T-helper 17 cell (primary cell): ENCODE data around the gene CNMD. TPM values are rescaled to one million over a fixed set of nuclear protein-coding genes. Genes with fewer than 3 reads are reported as not detected.

Source experiments
- ATAC-seq: fragments of 150-1000 bp; cut with Tn5 transposase; 2 replicates; pipeline ENCODE4 v1.10.0; 2021; ENCODE audit warnings: mild to moderate bottlenecking, moderate library complexity
- DNase-seq, 3 donors: peaks; one replicate each; pipeline versions ENCODE4 v3.0.0 to v3.0.0-alpha.2; 2020 to 2021
- H3K9me3 ChIP-seq: one replicate; pipeline ENCODE4 v1.7.0; 2013; ENCODE audit warnings: low read length, mild to moderate bottlenecking; ENCODE audit not compliant: control insufficient read depth, poor library complexity, severe bottlenecking
- H3K27ac Mint-ChIP-seq: one replicate; pipeline ENCODE4 v1.8.0; 2022; ENCODE audit warnings: mild to moderate bottlenecking, moderate library complexity, mixed read lengths
- H3K27me3 Mint-ChIP-seq: one replicate; pipeline ENCODE4 v1.8.0; 2022; ENCODE audit warnings: mixed read lengths
- H3K36me3 Mint-ChIP-seq: one replicate; pipeline ENCODE4 v1.8.0; 2022; ENCODE audit warnings: low read depth, mixed read lengths
- H3K4me1 Mint-ChIP-seq: one replicate; pipeline ENCODE4 v1.8.0; 2022; ENCODE audit warnings: mild to moderate bottlenecking, mixed read lengths
- H3K4me3 Mint-ChIP-seq: one replicate; pipeline ENCODE4 v1.8.0; 2022; ENCODE audit warnings: mild to moderate bottlenecking, moderate library complexity, mixed read lengths
- total RNA-seq, 4 donors: library from RNA in 2 of 4; stranded (reverse) in 2 of 4; gene quantifications; one replicate each; pipeline ENCODE4 v1.2.3 and lab custom pipeline; 2022 to 2026

The CNMD gene
- total RNA-seq, 2 donors from 2014 or later = not detected

DNA sequence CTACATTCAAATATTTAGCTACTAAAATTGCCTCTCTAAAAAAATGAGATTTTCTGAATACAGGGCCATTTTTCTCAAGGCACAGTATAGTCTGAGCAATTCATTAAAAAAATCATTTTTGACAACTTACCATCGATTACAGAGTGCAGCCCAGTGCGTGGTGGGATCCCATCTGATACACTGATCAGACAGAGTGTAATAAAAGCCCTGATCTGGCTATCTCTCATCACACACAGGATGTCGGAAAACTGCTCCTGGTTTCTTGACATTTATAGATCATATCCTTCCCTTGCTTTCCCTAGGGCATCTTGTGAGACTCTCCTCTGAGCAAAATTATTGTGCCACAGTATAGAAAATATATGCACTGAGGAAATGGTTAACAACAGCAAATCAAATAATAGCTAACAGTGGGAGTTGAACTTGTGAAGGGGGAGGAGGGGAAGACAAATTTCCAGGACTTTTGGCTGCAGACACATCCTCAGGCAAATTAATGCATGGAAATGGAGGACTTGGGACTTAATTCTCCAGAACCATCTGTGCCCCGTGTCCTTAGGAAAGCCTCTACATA lies 28.4 kb upstream of the CNMD start:
- Mint-ChIP-seq H3K27ac (no peak overlapping the region), H3K36me3 (no peaks in the 10 kb centered on the region), H3K27me3 (peaks cover 36% of the 10 kb centered on the region), H3K4me1 (no peaks in the 10 kb centered on the region), H3K4me3 (no peak overlapping the region)
- no peaks in the 10 kb centered on the region for H3K9me3 ChIP-seq
- no peak for ATAC-seq
- DNase-seq = no peak

GRCh38 chr13:52765611-52766390 lies 26.2 kb upstream of the CNMD start:
- Mint-ChIP-seq H3K27ac (no peak overlapping the region), H3K36me3 (no peaks in the 10 kb centered on the region), H3K4me1 (no peaks in the 10 kb centered on the region), H3K27me3 (peaks cover 32% of the 10 kb centered on the region), H3K4me3 (no peak overlapping the region)
- no peaks in the 10 kb centered on the region for H3K9me3 ChIP-seq
- no peak for ATAC-seq
- DNase-seq = no peak

DNA sequence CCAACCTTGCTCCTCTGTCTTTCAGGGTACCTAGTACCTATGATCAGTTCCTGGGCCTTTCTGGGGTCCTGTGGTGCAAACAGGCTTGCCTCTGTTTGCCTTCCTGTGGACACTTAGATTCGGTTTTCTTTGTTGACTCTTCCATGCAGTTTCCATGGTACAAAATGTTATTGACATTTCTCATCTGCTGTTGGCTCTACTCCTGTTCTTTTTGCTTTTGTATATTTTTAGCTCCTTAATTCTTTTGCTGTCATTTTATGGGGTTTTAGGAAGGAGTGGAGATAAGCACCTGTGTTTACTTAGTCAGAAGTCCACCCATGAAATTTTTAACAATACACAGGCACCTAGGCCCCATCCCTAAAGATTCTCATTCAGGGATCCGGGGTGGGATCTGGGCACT lies 20.5 kb upstream of the CNMD start:
- ATAC-seq = no peak
- no peak overlapping the region for H3K27ac Mint-ChIP-seq
- no peaks in the 10 kb centered on the region for H3K4me1 Mint-ChIP-seq
- H3K27me3 Mint-ChIP-seq = peaks cover 31% of the 10 kb centered on the region
- no peaks in the 10 kb centered on the region for H3K36me3 Mint-ChIP-seq
- no peaks in the 10 kb centered on the region for H3K9me3 ChIP-seq
- no peak for DNase-seq
- no peak overlapping the region for H3K4me3 Mint-ChIP-seq

GRCh38 chr13:52758114-52758513 lies 18.5 kb upstream of the CNMD start:
- Mint-ChIP-seq H3K27me3 (peaks cover 34% of the 10 kb centered on the region), H3K36me3 (no peaks in the 10 kb centered on the region), H3K4me1 (no peaks in the 10 kb centered on the region), H3K27ac (no peak overlapping the region), H3K4me3 (no peak overlapping the region)
- no peaks in the 10 kb centered on the region for H3K9me3 ChIP-seq
- ATAC-seq (no peak), DNase-seq (no peak)

DNA sequence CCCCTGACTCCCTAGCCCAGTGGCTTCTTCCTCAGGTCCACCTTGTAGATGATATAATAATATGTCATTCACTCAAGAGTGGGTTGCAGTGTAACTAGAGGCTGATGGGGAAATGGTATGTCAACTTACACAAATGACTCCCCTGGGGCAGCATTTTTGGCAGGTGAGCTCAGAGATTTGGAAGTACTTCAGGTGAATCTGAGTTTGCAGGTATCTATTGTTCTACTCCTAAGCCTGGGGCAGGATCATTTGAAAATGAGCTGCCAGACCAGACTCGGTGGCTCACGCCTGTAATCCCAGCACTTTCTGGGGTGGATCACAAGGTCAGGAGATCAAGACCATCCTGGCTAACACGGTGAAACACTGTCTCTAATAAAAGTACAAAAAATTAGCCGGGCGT lies 11.6 kb upstream of the CNMD start:
- no peaks in the 10 kb centered on the region for H3K9me3 ChIP-seq
- no peak overlapping the region for H3K4me3 Mint-ChIP-seq
- H3K27me3 Mint-ChIP-seq = peaks cover 48% of the 10 kb centered on the region
- DNase-seq (no peak), ATAC-seq (no peak)
- peaks cover 2% of the 10 kb centered on the region for H3K36me3 Mint-ChIP-seq
- H3K27ac Mint-ChIP-seq = no peak overlapping the region
- H3K4me1 Mint-ChIP-seq = no peaks in the 10 kb centered on the region

DNA sequence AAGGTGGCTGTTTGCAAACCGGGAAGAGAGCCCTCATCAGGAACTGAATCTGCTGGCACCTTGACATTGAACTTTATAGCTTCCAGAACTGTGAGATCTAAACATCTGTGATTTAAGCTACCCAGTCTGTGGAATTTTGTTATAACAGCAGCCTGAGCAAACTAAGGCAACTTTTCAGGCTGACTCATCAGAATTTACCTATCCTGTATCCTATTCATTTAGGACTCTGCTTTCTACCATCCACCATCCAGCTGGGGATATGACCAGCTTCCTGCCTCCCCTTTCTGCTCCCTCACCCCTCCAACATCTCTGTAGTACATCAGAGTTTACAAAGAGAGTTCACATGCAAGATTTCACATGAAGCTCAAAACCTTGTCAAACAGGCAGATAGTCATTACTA lies 11.1 kb upstream of the CNMD start:
- Mint-ChIP-seq H3K4me1 (no peaks in the 10 kb centered on the region), H3K27ac (no peak overlapping the region)

GRCh38 chr13:52749419-52749818 lies 9.8 kb upstream of the CNMD start:
- ATAC-seq = no peak
- Mint-ChIP-seq H3K27me3 (peaks cover 64% of the 10 kb centered on the region), H3K4me3 (no peak overlapping the region), H3K36me3 (peaks cover 6% of the 10 kb centered on the region), H3K4me1 (no peaks in the 10 kb centered on the region), H3K27ac (no peak overlapping the region)
- no peaks in the 10 kb centered on the region for H3K9me3 ChIP-seq
- no peak for DNase-seq

More for the DNA sequence above, 11.1 kb upstream of the CNMD start:
- no peak for DNase-seq
- peaks cover 52% of the 10 kb centered on the region for H3K27me3 Mint-ChIP-seq
- H3K36me3 Mint-ChIP-seq = peaks cover 2% of the 10 kb centered on the region
- H3K9me3 ChIP-seq = no peaks in the 10 kb centered on the region
- no peak overlapping the region for H3K4me3 Mint-ChIP-seq
- ATAC-seq = no peak

DNA sequence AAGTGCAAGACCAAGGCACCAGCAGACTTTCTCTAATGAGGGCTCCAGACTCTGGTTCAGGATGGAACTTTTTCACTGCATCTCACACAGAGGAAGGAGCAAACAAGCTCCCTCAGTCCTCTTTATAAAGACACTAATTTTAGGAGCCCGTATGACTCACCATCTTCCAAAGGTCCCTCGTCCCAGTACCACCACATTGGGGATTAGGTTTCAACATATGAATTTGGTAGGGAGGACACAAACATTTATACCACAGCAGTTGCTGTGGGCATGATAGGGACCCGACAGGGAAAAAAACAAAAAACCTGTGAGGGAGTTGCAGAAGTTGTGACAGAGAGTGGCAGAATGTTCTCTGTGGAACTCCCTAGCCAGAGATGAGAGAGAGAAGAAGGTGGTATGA lies 6.5 kb upstream of the CNMD start:
- peaks cover 63% of the 10 kb centered on the region for H3K27me3 Mint-ChIP-seq
- no peaks in the 10 kb centered on the region for H3K4me1 Mint-ChIP-seq

GRCh38 chr13:52744842-52745375 lies 5.3 kb upstream of the CNMD start:
- no peak overlapping the region for H3K27ac Mint-ChIP-seq
- no peaks in the 10 kb centered on the region for H3K9me3 ChIP-seq
- ATAC-seq (no peak), DNase-seq (no peak)
- no peaks in the 10 kb centered on the region for H3K4me1 Mint-ChIP-seq
- no peak overlapping the region for H3K4me3 Mint-ChIP-seq
- peaks cover 63% of the 10 kb centered on the region for H3K27me3 Mint-ChIP-seq
- peaks cover 6% of the 10 kb centered on the region for H3K36me3 Mint-ChIP-seq

More for the DNA sequence above, 6.5 kb upstream of the CNMD start:
- Mint-ChIP-seq H3K4me3 (no peak overlapping the region), H3K36me3 (peaks cover 5% of the 10 kb centered on the region), H3K27ac (no peak overlapping the region)
- no peak for ATAC-seq
- no peak for DNase-seq
- no peaks in the 10 kb centered on the region for H3K9me3 ChIP-seq

DNA sequence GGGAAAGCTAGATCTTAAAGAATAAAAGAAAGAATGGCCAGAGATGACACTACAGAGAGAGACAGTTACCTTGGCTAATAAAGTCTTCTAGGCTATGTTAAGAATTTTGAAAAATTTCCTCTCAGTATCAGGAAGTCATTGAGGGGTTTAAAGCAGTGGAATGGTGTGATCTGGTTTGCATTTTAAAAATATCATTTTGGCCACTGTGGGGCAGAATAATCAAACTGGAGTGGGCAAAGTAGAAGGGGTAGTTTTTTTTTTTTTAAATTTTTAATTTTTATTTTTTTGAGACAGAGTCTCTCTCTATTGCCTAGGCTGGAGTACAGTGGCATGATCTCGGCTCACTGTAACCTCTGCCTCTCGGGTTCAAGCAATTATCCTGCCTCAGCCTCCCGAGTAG lies 4.4 kb upstream of the CNMD start:
- DNase-seq (no peak), ATAC-seq (no peak)
- Mint-ChIP-seq H3K36me3 (peaks cover 6% of the 10 kb centered on the region), H3K27me3 (peaks cover 58% of the 10 kb centered on the region), H3K4me1 (no peaks in the 10 kb centered on the region), H3K27ac (no peak overlapping the region), H3K4me3 (no peak overlapping the region)
- no peaks in the 10 kb centered on the region for H3K9me3 ChIP-seq

- no peak overlapping the region for H3K4me3 Mint-ChIP-seq
- peaks cover 6% of the 10 kb centered on the region for H3K36me3 Mint-ChIP-seq
- no peak for ATAC-seq
- no peak for DNase-seq
- no peaks in the 10 kb centered on the region for H3K9me3 ChIP-seq
- H3K27me3 Mint-ChIP-seq = peaks cover 57% of the 10 kb centered on the region
- no peaks in the 10 kb centered on the region for H3K4me1 Mint-ChIP-seq
- H3K27ac Mint-ChIP-seq = no peak overlapping the region
Observed at GRCh38 chr13:52743569-52743968, 3.9 kb upstream of the CNMD start.

DNA sequence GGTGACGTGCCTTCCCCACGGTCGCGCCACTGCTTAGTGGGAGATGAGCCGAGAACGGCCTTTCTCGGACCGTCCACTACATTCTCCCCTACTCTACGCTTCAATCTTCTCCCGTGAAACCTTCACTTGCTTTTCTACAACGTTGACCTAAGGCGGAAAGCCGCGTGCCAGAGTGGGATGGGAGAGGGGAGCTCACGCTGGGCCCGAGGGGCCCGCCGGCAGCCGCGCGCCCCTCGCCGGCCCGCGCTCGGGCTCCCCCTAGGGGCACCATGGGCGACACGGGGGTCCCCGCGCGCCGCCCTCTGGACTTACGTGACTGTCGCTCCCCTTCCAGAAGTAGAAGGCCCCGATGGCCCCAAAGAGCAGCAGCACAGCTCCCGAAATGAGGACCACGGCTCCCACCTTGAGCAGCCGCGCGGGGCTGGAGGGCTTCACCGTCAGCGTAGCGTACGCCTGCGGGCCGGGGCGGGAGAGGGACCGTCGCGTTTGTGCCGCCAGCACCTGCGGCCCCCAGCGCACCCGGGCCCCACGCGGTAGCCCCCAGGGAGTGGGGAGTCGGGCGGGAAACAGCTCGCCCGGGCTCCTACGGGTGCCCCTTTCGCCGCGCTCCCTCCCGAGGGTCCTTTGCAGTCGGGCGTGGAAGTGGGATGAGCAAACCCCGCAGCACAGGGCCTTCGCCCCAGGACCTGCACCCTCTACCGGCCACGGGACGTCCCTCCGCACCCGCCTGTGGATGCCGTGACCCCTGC lies 727 bp downstream of the CNMD start:
- ATAC-seq = peak; percentile 36
- H3K9me3 ChIP-seq = no peaks in the 10 kb centered on the region
- H3K4me1 Mint-ChIP-seq = no peaks in the 10 kb centered on the region
- no peak overlapping the region for H3K27ac Mint-ChIP-seq
- no peak for DNase-seq
- peaks cover 2% of the 10 kb centered on the region for H3K36me3 Mint-ChIP-seq
- H3K4me3 Mint-ChIP-seq = no peak overlapping the region
- H3K27me3 Mint-ChIP-seq = peaks cover 56% of the 10 kb centered on the region

- peak overlapping the region; percentile 71 for H3K4me3 Mint-ChIP-seq
- no peak for ATAC-seq
- peaks cover 61% of the 10 kb centered on the region for H3K27me3 Mint-ChIP-seq
- DNase-seq = no peak
- H3K36me3 Mint-ChIP-seq = peaks cover 2% of the 10 kb centered on the region
- no peak overlapping the region for H3K27ac Mint-ChIP-seq
- H3K9me3 ChIP-seq = no peaks in the 10 kb centered on the region
- H3K4me1 Mint-ChIP-seq = no peaks in the 10 kb centered on the region
Observed at GRCh38 chr13:52737965-52738364, 1.7 kb downstream of the CNMD start.
